Stimulated activated CD4-positive, alpha-beta T cell treated with anti-CD3 and anti-CD28 coated beads, Interleukin-2, amount 100 ng/mL, for 48 hours (primary cell): Measurements from ENCODE around the gene ATP12A.
A peak's percentile ranks its signal among the peaks of the same experiment; 100 is the strongest.
"Not testable (repeated sequence)": the region's sequence is repeated elsewhere in the genome, so short reads cannot be mapped to it uniquely, and the experiment has no call there.

Experiments used
- DNase-seq, 2 donors: peaks; one replicate each; pipeline ENCODE4 v3.0.0-alpha.2; 2020

ATP12A gene

GRCh38 chr13:24691381-24691780, 11.2 kb downstream of the ATP12A start:
- no peak for DNase-seq

- no peak for DNase-seq
Measured at GRCh38 chr13:24692561-24692960, 12.4 kb downstream of the ATP12A start.

GRCh38 chr13:24693862-24694471, 13.8 kb downstream of the ATP12A start:
- DNase-seq, result peak; percentile 41 to 47

- DNase-seq, result no peak
Measured at GRCh38 chr13:24694907-24695306, 14.7 kb downstream of the ATP12A start.

GRCh38 chr13:24698686-24699085, 18.5 kb downstream of the ATP12A start:
- DNase-seq, result no peak

- DNase-seq, result no peak
Measured at GRCh38 chr13:24699541-24699940, 19.3 kb downstream of the ATP12A start.

GRCh38 chr13:24700539-24700938, 20.3 kb downstream of the ATP12A start:
- DNase-seq, result no peak

GRCh38 chr13:24706886-24707585, 26.8 kb downstream of the ATP12A start:
- no peak for DNase-seq

GRCh38 chr13:24709186-24709913, 29.1 kb downstream of the ATP12A start:
- DNase-seq, result peak; percentile 30 to 44

GRCh38 chr13:24713022-24713421, 32.8 kb downstream of the ATP12A start:
- no peak for DNase-seq

GRCh38 chr13:24716011-24716410, 35.8 kb downstream of the ATP12A start:
- DNase-seq, result no peak

GRCh38 chr13:24716446-24716845, 36.2 kb downstream of the ATP12A start:
- no peak for DNase-seq

- DNase-seq, result no peak
Measured at GRCh38 chr13:24717217-24717616, 37.0 kb downstream of the ATP12A start.

GRCh38 chr13:24718192-24718965, 38.2 kb downstream of the ATP12A start:
- no peak for DNase-seq

- no peak for DNase-seq
Measured at GRCh38 chr13:24719139-24719538, 38.9 kb downstream of the ATP12A start.

- DNase-seq, result no peak
Measured at GRCh38 chr13:24723206-24723605, 43.0 kb downstream of the ATP12A start.

- no peak for DNase-seq
Measured at GRCh38 chr13:24724714-24725113, 44.5 kb downstream of the ATP12A start.

GRCh38 chr13:24725379-24725778, 45.2 kb downstream of the ATP12A start:
- DNase-seq, result no peak

GRCh38 chr13:24727731-24728601, 47.8 kb downstream of the ATP12A start:
- DNase-seq, result peak; percentile 47 to 53

GRCh38 chr13:24730873-24731567, 50.8 kb downstream of the ATP12A start:
- DNase-seq, result not testable (repeated sequence)

GRCh38 chr13:24734950-24735349, 54.7 kb downstream of the ATP12A start:
- no peak for DNase-seq

GRCh38 chr13:24737042-24737441, 56.8 kb downstream of the ATP12A start:
- DNase-seq, result no peak
